ENCODE measurements around the gene CLIC2.

Gene CLIC2

GRCh38 chrX:155330992-155331391 is 3.4 kb downstream of the CLIC2 start:
- no peak for DNase-seq (ENCODE audit: low spot score)
- CTCF ChIA-PET, result no interaction called here
- POLR2A ChIA-PET (ENCODE audit: low non-redundant PET), result no interaction called here
- no peak overlapping the region for H3K27ac ChIP-seq
- TF ChIP-seq CTCF (conservative IDR thresholded peaks at IDR 0.05; ENCODE audit: low read depth), result no peak

- ChIA-PET POLR2A (ENCODE audit: low non-redundant PET) (no interaction called here), CTCF (no interaction called here)
- no peak overlapping the region for H3K27ac ChIP-seq
- no peak for DNase-seq (ENCODE audit: low spot score)
- no peak for TF ChIP-seq CTCF (conservative IDR thresholded peaks at IDR 0.05; ENCODE audit: low read depth)
These were observed 5.1 kb downstream of the CLIC2 start for GRCh38 chrX:155329293-155329692.

- CTCF ChIA-PET, result no interaction called here
- no peak for DNase-seq (ENCODE audit: low spot score)
- no peak overlapping the region for H3K27ac ChIP-seq
- POLR2A ChIA-PET (ENCODE audit: low non-redundant PET), result no interaction called here
- no peak for TF ChIP-seq CTCF (conservative IDR thresholded peaks at IDR 0.05; ENCODE audit: low read depth)
These were observed 7.8 kb downstream of the CLIC2 start for GRCh38 chrX:155326610-155327009.

GRCh38 chrX:155314260-155314659 is 20.2 kb downstream of the CLIC2 start:
- ChIA-PET POLR2A (ENCODE audit: low non-redundant PET) (no interaction called here), CTCF (no interaction called here)
- no peak for DNase-seq (ENCODE audit: low spot score)
- H3K27ac ChIP-seq, result no peak overlapping the region
- TF ChIP-seq CTCF (conservative IDR thresholded peaks at IDR 0.05; ENCODE audit: low read depth), result no peak

GRCh38 chrX:155313766-155314165 is 20.6 kb downstream of the CLIC2 start:
- ChIA-PET POLR2A (ENCODE audit: low non-redundant PET) (no interaction called here), CTCF (no interaction called here)
- DNase-seq (ENCODE audit: low spot score), result peak; percentile 7
- TF ChIP-seq CTCF (conservative IDR thresholded peaks at IDR 0.05; ENCODE audit: low read depth), result no peak
- no peak overlapping the region for H3K27ac ChIP-seq

- no peak for DNase-seq (ENCODE audit: low spot score)
- POLR2A ChIA-PET (ENCODE audit: low non-redundant PET), result no interaction called here
- CTCF ChIA-PET, result no interaction called here
- no peak overlapping the region for H3K27ac ChIP-seq
- TF ChIP-seq CTCF (conservative IDR thresholded peaks at IDR 0.05; ENCODE audit: low read depth), result no peak
These were observed 40.6 kb downstream of the CLIC2 start for GRCh38 chrX:155293771-155294170.

- CTCF ChIA-PET, result no interaction called here
- POLR2A ChIA-PET (ENCODE audit: low non-redundant PET), result no interaction called here
- no peak for DNase-seq (ENCODE audit: low spot score)
- H3K27ac ChIP-seq, result no peak overlapping the region
- no peak for TF ChIP-seq CTCF (conservative IDR thresholded peaks at IDR 0.05; ENCODE audit: low read depth)
These were observed 54.5 kb downstream of the CLIC2 start for GRCh38 chrX:155279873-155280272.
